ENCODE measurements around the gene EGF.

The EGF gene

DNA sequence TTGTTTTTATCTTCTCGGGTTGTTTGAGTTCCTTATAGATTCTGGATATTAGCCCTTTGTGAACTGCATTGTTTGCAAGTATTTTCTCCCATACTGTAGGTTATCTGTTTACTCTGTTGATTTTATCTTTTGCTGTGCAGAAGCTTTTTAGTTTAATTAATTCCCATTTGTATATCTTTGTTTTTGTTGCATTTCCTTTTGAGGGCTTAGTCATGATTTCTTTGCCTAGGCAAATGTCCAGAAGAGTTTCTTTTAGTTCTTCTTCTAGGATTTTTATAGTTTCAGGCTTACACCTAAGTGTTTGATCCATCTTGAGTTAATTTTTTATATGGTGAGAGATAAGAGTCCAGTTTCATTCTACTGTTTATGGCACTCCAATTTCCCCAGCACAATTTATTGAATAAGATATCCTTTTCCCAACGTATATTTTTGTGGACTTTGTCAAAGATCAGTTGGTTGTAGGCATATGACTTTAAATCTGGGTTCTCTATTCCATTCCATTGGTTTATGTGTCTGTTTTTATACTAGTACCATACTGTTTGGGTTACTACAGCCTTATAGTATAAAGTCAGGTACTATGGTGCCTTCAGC lies 54.3 kb downstream of the EGF start:
- DNase-seq: no peak

DNA sequence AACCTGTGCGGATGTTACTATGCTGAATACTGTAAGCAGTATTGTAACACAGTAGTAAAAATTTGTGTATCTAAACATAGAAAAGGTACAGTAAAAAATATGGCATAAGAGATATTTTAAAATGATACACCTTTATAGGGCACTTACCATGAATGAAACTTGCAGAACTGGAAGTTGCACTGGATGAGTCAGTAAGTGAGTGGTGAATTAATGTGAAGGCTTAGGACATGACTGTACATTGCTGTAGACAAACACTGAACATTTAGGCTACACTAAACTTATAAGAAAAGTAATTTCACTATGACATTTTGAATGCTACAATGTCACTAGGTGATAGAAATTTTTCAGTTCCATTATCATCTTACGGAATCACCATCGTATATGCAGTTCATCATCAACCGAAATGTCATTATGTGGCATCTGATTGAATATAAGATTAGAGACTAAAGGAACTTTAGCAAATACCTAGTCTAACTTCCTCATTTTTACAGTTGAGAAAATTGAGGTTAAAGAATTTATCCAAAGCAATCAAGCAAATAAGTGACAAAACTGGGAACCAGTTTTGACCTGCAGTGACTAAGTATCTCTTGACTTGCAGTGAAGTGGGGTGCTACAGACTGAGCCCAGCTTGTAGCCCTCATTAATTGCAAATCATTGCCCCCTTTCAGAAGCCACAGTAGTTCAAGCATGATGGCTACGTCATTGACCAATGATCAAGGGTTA lies 55.3 kb downstream of the EGF start:
- no peak for DNase-seq

DNA sequence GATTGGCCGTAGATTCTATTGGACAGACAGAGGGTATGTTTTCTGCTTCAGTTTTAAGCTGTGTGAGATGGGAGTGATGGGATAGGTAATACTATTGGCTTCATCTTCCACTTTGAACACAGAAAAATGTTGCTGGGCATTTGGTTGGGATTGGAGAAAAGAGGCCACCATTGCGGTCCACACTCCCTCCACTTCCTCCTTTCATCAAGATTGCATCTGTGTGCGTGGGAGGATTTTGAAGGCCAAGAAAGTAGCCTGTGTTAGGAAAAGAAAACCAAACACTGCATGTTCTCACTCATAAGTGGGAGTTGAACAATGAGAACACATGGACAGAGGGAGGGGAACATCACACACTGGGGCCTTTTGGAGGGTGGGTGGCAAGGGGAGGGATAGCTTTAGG lies 56.4 kb downstream of the EGF start:
- no peak for DNase-seq

DNA sequence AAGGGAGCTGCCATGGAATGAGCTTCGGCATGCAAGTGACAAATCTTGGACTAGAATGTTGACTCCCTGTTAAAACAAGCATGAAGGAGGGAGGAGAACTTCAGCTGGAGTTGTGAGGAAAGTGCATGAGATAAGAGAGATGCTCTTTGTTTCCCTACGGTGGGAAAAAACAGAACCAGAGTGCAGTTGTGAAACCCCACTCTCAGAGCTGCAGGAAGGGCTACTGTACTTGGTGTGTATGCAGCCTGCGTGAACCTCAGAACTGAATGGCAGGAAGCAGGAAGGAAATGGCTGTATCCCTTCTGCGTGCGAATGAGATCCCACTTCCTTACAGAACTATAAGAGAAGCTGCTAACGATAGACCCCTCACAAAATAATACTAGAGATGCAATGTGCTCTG lies 57.2 kb downstream of the EGF start:
- DNase-seq: no peak

DNA sequence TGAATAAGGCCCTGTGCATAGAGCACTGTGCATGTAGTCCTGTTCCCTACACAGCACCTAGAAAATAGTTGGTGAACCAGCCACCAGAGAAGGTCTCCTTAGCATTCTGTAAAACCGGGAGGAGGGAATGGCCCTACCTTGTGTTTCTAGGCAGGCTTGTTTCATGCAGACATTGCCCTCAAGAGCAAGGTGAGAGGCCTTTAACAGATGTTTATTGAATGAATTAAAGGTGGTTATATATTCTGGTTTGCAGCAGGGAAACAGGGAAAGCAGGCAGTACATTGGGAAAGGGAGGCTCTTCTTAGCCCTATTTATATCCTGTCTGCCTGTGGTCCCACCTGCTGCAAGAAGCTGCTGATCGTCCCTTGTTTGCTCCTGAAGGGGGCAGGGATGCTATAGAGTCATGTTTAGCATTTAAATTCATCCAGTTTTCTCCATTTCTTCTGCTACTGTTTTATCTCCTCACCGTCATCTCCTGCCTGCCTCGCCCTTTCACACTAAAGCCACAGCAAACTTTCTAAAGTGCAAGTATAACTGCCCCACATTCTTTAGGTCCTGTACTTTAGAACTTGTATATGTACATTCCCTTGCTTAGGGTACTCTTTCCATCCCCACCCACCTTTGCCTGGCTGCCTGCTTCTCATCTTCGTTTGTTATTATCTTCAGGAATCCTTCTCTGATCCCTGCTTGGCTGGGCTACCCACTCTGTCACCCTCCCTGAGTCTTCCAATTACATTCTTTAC lies 60.3 kb downstream of the EGF start:
- no peak for DNase-seq

DNA sequence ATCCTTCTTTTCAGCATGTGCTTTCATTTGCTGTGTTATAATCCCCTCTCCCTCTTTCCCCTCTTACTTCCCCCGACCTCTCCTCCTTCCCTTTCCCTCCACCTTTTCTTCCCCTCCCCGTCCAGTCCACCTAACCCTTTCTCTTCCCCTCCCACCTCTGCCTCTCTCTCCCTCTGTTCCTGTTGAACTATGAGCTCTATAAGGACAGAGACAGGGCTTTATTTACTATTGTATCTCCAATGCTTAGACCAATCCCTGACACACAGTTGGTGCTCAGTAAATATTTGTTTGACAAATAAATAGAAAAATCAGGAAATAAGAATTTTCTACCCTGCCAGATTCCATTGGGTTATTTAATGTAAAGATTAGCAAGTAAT lies 60.8 kb downstream of the EGF start:
- no peak for DNase-seq

DNA sequence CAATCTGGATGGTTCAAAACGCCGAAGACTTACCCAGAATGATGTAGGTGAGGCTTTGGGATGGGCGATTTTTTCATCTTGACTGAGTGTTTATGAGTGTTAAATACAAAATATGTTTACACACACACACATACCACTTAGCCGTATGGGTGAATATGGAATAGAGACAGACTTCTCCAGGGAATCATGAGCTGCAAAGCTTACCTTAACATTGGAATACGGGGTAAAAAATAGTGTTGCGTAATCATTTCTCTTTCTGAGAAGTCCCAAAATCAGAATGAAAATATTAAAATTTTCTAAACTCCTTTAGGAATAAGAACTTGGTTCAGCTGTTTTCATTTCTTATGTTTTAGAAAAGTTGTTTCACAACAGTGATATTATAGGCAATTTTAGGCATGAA lies 63.5 kb downstream of the EGF start:
- DNase-seq: no peak

DNA sequence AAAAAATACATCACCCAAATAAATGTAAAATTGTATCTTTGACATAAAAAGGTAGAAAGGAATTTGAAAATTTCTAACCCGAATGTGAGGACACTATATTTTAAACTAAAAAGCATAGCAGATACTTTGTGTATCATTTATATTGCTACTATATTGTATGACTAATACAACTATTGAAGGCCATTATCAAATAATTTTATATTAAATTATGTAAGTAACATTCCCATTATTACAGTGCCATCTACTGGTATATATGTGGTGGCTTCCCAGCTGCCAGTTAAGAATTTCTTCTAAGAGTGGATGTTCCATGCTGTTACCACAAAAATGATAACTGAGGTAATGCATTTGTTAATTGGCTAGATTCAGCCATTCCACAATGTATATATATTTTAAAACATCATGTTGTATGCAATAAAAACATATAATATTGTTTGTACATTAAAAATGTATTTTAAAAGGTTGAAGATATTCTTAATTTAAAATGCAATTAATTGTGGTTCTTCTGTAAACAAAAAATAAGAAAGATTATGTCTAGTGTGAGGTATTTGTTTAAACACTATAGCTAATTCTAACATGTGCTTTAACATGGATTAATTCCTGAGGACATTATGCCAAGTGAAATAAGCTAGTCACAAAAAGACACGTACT lies 65.3 kb downstream of the EGF start:
- peak; percentile 24 for DNase-seq

DNA sequence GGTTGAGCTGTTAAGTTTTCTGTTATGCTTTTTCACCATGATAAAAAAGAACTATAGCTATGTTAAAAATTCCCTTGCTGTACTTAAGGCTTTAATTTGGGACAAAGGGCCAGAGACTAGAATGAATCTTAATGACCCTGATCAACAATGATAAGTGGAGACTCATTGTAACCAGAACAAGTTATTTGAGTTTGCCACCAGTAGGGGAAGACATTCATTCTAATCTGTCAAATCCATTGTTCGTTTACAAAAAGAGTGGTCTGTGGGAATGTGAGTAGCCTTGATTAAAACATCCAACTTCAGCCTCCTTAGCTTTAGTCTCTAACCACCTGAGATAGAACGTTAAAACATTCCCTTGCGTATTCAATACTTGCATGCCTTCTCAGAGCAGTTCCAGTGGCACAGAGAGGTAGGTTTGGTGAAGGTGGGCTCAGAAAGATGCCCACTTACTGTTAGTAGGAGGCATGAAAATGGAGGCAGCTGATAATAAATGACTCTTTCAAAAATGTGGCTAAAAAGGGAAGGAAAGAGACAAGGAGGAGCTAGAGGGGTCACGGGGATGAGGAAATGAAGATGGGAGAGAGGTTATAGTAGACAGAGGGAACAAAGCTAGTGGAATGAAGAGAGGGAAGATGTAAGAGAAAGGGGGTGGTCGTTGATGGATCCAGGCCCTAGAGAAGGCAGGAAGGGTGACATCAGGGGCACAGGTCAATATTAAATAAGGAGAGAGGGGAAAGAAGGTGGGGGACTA lies 66.2 kb downstream of the EGF start:
- DNase-seq: no peak

DNA sequence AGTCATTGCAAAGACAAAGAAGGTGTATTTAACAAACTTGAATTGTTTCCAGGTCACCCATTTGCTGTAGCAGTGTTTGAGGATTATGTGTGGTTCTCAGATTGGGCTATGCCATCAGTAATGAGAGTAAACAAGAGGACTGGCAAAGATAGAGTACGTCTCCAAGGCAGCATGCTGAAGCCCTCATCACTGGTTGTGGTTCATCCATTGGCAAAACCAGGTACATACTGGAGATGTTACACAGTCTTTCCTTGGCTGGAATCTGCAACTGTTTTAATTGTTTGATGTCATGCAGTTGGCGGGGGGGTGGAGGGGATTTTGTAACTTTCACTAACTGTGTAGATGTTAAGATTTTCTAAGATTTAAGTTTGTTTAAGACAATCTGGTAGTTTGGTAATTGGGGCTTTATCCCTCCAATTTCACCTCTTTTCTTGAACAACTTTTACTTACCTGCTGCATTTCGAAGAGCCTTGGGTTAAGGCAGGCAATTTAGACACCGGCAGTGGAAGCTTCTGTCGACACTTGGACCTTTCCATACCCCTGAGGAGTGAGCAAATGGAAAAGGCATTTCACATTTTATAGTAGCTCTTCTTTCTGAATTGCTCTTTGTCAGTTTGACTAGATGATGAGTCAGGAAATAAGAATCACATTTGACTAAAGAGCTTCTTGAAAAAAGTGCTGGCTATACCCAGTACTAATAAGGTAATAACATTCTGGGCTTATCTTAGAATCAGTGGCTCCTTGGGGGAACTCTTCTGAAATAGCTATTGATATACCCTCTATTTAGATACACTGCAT lies 67.4 kb downstream of the EGF start:
- no peak for DNase-seq

DNA sequence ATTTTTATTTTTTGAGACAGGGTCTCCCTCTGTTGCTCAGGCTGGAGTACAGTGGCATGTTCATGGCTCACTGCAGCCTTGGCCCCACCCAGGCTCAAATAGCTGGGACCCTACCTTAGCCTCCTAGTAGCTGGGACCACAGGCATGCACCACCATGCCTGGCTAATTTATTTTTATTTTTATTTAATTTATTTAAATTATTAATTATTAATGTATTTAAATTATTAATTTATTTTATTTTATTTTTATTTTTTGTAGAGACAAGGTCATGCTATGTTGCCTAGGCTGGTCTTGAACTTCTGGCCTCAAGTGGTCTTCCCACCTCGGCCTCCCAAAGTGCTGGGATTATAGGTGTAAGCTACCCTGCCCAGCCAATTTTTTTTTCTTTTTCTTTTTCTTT lies 69.3 kb downstream of the EGF start:
- DNase-seq: no peak

DNA sequence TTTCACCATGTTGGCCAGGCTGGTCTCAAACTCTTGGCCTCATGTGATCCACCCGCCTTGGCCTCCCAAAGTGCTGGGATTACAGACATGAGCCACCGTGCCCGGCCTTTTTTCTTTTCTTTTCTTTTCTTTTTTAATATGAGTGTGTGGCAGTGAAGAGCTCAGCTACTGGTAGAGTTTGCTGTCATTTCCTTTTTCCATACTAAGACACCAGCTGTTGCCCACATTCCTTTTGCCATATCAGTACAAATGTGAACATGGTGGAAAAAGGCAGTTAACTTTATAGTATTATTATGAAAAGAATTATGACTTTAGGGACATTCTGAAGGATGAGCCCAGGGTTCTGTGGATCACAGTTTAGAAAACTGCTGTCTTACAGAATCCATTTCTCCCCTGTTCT lies 69.8 kb downstream of the EGF start:
- DNase-seq: no peak

DNA sequence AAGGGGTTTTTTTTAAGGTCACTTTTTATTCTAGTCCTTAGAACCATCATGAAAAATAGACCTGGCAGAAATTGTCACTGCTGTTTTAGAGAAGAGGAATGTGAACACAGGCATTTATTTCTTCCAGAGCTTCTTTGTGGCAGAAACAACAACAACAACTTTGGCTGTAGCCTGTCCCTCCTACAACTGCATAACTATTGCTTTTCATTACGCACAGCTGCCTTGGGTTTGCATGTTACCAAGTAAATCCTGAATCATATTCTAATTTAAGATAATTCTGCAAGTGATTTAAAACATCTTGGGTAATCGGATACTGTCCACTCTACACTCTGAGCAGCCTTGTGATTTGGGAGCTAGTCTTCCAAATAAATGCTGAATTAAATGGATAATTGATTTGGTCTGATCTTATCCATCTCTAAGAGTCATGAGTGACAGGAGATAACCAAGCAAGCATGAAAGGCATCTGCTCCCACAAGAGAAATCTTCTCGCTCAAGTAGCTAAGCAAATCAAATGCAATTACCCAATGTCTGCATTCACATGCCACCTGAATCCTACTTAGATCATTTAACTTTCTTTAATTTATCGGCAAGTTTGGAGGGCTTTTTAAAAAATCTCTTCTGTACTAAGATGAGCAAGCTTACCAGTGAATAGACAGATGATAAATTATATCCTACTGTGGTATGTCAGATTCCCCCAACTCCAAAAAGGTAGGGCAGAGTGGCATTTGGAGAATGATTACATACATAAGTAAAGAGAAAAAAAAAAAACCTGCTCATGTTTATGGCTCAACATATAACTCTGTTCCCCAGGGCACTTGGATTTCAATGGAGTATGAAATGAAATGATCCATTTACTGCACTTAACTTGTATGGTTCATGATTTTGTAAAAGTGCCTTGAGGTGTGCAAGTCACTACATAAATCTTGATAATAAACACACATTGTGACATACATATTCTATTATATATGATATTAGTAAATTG lies 73.6 kb downstream of the EGF start:
- DNase-seq: no peak

DNA sequence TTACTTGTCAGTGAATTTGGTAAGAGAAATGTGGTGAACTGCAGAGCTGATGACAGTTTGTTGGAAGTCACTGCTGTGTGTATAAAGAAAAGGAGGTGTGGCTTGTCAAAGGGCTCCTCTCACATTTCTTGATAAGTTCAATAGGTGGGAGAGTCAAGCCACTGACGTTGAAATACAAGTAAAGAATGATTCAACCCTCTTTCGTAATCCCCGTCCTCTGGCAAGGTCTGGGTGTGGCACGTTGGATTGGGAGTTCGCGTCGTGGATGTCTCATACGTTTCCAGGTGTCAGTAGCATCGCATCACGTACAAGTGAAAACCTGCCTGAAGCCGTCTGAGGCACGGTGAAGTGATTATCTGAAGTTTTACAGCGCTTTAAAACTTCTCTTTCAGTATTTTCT lies 76.4 kb downstream of the EGF start:
- no peak for DNase-seq

DNA sequence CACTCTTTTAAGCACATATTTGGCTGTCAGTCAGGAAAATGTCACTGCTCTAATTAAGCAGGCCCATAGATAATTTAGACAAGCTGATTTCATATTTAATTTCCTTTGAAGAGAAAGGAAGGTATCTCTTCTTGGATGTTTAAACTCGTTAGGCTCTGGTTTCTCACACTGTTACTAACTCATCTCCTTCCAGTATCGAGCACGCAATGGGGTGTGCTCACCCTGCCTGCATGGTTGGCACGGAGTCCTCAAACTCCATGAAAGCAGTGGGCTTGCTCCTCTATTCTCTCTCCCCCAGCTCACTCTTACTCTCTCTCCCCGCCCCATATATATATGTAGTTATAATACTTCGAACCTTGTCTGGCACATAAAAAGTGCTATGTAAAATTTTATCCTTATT lies 76.9 kb downstream of the EGF start:
- DNase-seq: no peak

DNA sequence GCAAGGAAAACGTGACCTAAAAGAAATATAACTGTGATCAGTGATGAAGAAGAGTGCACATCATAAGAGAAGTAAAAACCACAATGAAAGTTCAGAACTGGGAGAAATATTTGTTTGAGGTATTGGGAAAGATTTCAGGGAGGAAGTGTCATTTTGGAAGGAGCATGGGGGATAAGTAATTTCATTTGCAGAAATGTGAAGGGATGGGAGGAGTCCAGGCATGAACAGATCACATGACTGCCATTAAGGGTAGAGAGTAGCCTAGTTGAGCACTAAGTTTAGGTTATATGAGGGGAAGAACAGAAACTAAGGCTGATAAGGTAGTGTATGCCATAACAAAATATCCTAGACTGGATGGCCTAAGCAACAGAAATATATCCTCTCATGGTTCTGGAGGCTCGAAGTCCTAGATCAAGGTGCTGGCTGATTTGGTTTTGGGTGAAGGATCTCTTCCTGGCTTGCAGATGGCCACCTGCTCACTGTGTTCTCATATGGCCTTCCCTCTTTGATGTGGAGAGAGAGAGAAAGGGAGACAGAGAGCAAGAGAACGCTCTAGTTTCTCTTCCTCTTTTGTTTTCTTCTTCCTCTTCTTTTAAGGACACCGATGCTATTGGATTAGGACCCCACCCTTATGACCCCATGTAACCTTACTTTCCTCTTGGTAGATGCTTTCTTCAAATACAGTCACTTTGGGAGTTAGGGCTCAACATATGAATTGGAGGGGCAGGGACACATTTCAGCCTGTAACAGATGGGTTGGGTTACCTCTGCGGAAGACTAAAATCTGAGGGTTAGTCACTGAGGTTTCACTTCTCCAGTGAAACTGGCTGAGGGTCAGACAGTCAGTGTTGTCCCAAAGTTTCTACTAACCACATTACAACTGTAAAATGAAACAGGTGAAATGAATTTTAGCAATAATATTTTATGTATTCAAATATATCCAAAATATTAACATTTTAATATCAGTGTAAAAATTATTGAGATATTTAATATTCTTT lies 77.9 kb downstream of the EGF start:
- no peak for DNase-seq

DNA sequence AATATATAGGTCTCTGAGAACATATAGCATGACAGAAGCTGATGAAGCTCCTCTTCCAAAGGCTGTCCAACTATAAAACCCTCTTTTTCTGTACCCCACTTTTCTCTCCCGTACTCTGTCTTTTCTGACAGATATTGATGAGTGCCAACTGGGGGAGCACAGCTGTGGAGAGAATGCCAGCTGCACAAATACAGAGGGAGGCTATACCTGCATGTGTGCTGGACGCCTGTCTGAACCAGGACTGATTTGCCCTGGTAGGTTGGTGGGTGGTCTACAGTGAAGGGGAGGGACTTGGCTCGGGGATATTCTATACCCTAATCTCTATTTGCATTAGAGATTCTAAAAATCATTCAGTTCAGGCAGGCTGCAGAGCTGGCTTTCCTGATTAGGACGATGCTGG lies 80.4 kb downstream of the EGF start:
- no peak for DNase-seq

DNA sequence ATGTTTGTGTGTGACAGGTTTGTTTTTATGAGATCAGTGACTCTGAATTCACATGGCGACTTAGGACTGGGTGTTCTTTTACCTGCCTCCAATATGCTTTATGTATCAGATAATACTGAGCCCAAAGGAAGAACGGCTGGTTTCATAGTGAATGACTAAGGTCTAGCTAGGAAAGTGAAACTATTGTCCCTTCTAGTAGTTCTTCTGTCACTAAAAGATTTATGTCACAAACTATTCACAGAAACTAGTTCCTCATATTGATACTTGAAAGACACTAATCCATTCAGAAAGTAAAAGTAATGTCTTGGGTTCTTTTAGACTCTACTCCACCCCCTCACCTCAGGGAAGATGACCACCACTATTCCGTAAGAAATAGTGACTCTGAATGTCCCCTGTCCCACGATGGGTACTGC lies 81.7 kb downstream of the EGF start:
- no peak for DNase-seq

DNA sequence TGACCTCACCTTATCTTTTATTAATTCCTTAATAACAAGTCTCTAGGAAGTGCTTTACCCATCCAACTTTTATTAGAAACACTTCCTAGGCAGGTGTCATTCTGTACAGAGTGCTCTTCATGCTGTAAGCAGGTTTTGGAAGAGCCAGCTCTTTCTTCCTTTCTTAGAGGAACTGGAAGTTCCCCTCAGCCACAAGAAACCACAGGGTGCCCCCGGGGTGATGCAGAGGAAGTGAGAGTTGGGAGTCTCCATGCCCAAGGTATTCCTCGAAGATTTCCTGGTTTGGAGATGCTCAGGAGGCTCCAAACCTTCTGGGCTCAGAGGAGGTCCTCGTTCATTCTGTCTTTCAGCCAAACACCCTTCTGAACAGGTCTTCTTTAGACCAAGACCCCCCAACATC lies 83.8 kb downstream of the EGF start:
- DNase-seq: no peak

Data from CD4-positive, alpha-beta T cell treated with Interleukin-4 for 4 hours (primary cell).